GM19452 (cell line): ENCODE results near the gene DHRS7B.
A peak's percentile ranks its signal among the peaks of the same experiment; 100 is the strongest.
"Not testable (repeated sequence)": the region's sequence is repeated elsewhere in the genome, so short reads cannot be mapped to it uniquely, and the experiment has no call there.

Experiments
- ATAC-seq: cut with Tn5 transposase; IDR thresholded peaks from one replicate; pipeline ENCODE4 v1.9.1; 2021; ENCODE audit not compliant: unreplicated experiment

The DHRS7B gene

DNA sequence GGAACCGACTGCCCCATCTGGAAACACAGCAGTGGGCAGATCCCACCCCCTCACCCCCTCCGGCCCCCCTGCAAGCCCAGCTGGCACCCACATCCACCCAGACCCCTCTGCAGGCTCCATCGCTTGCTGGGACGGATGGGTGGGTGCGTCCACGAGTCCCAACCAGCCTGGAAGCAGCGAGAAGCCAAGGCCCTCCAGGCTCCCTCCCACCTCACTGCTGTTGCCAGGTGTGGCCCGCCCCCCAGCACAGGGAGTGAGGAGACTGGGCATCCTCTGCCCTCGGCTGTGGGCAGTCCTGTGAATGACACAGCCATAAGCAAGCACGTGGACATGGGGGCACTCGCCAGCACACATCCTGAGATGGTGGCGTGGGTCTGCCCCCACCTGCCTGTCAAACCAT lies 75.7 kb downstream of the DHRS7B start:
- ATAC-seq: no peak

DNA sequence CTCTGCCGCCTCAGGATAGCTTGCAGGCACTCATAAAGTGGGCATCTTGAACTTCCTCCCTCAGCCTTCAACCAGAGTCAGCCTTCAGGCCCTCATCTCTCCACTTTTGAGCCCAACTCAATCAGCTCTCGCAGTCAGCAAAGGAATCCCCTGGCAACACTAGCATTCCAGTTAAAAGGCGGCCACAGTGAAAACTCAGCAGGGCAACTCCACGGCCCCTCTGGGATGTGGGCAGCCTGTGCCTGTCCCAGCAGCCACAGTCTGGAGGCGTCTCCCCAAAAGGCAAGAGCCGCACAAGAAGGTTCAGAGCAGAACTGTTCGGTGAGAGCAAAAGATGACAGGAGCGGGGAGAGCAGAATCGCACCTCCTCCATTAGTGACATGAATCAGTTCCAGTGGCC lies 78.2 kb downstream of the DHRS7B start:
- no peak for ATAC-seq

DNA sequence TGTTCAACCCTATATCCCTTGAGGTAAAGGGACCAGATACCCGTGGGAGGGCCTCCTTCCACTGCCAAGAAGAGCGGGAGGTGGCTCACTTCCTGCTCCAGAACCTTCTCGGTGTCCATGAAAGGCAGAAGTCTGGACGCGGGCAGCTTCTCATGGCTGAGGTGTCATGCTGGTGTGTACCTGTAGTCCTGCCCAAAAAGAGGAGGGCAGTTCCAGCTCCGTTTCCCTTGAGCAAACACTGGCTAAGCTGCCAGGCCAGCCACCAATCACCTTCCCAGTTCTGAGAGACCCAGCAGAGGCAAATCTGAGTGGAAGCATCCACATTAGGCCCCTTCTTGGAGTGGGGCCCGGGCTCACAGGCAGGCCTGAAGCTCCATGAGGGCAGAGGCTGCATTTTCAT lies 81.6 kb downstream of the DHRS7B start:
- ATAC-seq: no peak

DNA sequence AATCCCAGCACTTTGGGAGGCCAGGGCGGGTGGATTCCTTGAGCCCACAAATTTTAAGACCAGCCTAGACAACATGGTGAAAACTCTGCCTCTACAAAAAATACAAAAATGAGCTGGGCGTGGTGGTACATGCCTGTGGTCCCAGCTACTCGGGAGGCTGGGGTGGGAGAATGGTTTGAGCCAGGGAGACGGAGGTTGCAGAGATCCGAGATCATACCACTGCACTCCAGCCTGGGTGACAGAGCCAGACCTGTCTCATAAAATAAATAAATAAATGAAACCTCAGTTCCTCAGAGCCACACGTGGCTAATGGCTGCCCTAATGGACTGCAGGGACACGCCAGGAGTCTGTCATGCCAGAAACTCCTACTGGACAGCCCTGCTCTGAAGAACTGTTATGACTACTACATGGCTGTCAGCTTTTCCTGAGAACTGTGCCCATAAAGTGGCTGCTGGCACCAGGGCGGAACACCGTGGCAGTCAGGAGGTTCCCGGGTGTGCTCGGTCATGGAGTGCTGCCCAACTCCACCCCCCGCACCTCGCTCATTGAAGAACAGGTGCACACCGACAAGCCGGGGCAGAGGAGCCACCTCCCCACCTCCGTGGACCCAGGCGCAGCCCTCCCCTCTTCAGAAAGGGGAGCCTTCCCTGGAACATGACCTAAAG lies 82.9 kb downstream of the DHRS7B start:
- no peak for ATAC-seq

DNA sequence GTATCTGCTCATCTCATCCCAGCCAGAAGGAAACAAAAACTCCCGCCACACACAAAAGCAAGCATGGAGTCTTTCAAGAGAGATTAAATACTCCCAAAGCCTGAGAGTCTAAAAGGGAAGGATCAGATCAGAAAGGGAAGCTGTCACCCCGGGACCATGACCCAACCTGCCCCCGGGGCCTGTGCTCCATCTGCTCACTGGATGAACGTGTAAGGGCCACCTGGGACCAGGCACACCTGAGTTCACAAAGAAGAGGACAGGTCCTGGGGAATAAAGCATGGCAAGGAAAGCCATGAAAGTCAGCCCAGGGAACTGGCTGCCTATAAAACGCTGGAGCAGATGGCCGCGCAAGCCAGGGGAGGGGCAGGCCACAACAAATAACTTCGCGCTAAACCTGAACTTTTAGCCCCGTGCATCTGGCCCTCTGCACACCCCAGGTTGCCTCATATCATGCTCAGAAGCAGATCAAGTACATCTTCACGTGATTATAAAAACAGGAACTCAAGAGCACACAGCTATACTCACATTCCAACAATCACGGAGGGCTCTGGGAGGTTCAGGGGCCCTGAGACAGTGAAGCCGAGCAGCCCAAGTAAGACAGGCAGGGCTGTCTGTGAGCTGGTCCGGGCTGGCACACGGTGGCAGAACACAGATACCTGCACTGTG lies 83.8 kb downstream of the DHRS7B start:
- ATAC-seq: no peak

DNA sequence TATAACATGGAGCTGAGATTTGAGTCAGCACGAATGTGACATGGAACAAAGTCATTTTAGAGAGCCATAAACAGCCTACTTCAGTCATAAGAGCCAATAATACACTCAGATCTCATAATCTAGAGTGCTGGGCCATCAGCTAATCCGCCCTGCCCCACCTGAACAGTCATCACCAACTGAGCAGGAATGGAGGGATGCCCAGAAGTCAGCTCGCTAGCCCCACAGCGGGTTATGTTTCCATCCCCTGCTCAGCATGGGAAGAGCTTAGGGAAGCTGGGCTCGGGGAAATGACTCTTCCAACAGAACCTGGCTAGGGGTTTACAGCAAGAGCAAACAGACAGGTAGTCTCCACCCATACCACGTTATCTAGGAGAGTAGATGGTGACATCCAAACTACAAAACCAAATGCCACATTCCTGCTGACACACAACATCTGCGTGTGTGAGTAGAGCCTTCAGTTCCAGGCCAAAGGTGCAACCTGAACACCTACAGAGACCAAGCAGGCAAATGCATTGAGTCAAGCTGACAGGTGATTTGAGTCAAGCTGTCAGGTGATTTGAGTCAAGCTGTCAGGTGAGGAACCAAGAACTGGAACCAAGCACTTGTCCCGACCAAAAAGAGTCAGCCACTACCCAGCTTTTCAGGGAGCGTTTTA lies 85.2 kb downstream of the DHRS7B start:
- no peak for ATAC-seq

DNA sequence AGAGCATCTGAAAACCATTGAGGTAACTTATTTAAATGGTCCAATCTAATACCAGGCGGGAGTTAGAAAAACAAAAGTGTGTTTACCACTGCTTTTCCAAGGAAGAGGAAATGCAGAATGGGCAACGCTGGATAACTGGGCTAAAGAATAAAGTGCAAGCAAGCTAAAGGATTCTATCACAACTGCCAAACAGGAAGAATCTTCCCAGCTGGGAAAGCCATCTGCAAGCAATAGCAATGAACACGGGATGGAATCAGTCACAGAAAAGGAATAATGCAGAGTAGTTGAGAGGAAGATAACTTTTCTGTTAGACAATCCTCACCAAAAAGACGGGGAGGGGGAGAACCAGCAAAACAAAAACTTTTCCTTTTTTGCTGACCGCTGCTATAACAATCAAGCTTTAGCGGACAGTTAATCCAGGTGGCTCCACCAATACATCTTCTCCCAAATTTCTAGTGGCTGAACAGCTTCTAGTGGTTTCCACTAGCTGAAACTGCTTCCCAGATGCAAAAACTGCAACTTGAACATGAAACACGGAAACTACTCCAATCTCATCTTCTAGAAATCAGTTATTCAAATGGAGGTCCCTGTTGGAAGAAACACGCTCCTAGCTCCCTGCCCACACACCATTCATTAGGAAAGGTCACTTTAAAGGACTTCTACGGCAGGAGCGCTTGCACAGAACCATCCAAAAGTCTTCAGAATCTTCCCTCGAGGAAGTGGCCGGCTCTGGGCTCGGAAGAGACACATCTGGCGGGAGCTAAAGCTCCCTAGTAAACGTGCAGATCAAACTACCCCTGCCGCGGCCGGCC lies 86.3 kb downstream of the DHRS7B start:
- ATAC-seq: no peak

DNA sequence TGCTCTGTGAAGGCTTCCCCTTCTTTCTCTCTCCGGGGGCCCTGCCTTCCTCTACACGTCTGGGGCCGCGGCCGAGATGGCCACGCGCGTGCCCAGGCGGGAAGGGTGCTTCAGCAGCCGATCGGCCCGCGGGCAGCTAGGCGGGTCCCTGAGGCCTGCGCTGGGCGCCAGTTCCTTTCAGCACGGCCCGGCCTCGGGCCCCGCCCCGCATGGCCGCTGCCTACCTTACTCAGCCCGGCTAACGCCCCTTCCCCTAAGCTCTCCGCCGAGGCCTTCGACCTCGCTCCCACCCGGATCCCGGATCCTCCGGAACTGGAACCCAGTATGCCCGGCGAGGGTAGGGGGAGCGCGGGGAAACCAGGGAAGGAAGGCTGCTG lies 86.9 kb downstream of the DHRS7B start:
- ATAC-seq: peak; percentile 9

DNA sequence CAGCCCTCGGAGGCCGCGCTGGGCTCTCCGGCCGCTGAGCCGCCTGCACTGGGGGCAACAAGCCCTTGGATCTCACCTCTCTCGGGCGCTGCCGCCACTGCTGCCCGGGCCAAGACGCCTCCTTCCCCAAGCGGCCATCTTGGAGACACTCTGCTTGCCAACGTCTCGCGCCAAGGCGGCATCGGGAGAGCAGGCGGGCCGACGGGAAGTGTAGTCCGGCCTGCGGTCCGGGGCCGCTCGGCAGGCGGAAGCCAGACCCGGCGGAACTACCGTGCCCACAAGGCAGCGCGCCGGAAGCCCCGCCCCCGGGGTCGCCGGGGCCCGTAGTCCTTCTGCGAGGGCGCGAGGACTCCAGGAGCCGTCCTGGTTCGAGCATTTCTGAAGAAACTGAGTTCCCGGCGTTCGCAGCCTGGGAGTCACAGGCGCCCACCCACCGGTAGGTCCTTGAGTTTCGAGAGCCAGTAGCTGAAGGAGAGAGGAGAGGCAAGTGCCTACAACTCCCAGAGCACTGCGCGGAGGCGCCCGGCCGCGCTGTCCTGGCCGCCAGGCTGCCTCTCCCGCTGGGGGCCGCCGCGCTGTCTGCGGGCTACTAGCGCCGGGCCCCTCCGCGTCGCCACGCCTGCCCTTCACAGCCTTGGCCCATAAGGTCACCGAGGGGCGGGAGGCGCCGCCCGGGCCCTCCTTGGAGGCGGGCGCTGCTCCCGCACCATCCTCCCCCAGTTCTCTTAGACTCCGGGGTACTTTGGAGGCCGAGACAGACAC lies 87.4 kb downstream of the DHRS7B start, which contains the start of gene TMEM11:
Gene TMEM11, minus strand, starts transcription at position 147 of the 762 bp plus-strand sequence. Its CDS starts 9 bp downstream, at position 138.
- ATAC-seq: peak; percentile 89

DNA sequence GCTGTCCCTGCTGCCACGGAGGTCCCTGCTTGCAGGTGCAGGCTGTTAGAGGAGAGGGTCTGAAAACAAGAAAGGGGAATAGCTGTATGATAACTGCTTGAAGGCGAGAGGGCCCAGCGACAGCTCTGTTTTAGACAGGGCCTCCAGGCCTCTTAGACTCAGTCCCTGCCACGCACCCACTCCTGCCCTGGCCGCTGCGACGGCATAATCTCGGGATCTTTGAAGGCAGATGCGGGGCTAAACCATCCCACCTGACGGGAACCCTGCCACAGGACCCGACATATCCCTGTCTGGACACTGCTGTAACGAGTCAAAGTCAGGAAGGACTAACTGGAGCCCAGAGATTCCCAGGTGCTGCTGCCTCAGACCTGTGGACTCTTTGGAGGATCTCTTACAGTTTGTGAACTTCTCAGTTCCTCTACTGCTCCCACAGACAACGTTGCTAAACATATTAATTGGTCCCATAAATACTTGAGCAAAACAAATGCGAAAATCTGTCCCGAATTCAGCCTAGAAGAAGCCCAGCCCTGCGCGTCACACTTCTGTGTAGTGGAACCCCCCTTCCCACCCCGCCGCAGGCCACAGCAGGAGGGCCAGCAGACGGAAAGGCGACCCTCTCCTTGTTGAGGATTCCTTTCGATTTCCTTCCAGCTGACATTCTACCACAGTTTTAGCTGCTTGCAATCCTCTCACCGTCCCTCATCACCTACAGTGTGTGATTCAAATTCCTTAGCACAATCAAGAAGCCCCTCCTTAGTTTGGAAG lies 88.2 kb downstream of the DHRS7B start:
- peak; percentile 13 for ATAC-seq

DNA sequence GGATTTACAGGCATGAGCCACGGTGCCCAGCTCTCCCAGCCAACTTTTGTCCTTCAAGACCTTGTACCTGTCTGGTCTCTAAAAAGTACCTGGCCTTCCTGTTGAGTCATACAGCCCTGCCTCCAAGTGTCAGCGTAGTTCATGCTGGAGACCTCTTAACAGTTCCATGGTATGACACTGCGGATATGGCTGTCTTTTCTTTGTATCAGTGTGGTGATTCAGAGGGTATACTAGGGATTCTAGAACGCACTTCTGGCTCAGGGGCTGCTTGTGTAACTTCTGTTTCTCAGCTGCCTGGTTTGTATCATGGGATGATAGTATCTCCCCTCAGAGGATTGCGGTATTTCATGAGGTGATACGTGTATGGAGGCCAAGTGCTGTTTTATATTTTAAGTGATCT lies 89.2 kb downstream of the DHRS7B start:
- no peak for ATAC-seq

DNA sequence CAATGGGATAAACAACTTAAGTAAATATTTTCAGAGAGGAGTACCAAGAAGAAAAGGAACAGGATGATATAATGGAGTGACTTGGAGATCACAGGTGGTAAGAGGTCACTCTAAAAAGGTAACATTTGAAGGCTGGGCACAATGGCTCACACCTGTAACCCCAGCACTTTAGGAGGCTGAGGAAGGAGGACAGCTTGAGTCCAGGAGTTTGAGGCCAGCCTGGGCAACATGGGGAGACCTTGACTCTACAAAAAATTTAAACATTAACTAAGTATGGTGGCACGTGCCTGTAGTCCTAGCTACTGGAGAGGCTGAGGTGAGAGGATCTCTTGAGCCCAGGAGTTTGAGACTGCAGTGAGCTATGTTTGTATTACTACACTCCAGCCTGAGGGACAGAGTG lies 90.6 kb downstream of the DHRS7B start:
- no peak for ATAC-seq

DNA sequence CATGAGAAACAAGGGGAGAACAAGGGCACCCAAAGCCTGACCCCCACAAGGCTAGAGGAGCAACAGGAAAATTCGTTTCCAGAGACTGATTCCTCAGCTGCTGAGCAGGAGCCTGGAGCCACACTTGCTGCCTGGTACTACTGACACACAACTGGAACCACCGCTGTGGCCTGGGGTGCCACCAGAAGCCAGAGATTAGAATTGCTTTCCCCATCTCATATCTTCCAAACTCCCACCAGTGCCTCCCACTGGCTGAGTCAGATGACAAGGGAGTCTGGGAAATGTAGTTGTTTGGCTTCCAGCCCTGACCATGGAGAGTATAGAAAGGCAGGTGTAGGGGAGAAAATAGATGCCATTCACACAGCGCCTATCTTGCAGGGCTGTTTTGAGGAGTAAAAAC lies 91.3 kb downstream of the DHRS7B start:
- no peak for ATAC-seq

DNA sequence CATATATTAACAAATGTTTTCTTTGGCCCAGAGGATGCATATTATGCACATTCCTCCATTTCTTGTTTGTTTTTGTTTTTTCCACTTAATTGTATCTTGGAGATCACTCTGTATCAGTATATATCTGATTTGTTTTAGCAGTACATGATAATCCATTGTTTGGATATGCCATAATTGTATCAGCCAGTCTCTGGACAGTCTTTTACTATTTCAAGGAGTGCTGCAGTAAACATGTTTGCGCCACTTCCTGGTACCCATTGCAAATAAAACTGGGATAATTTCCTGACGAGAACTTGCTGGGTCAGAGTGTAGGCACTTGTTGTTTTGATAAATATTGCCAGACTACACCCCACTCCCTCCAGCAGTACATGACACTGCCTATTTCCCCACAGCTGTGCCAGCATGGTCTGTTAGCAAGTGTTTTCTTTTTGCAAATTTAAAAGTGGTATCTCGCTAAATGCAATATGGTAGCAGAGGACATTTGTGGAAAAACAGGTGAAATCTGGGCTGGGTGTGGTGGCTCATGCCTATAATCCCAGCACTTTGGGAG lies 92.1 kb downstream of the DHRS7B start:
- ATAC-seq: no peak

DNA sequence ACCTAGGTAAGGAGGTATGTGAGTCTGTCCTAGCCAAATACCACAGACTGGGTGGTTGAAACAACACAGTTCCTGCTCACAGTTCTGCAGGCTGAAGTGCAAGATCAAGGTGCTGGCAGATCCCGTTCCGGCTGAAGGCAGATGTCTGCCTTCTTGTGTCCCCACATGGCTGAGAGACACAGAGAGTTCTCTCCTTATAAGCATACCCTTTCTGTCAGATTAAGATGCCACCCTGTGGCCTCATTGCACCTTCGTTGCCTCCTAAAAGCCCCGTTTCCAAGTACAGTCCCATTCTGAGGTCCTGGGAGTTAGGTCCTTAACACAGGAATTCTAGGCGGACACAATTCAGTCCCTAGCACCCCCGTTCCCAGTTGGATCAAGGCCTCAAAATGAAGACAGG lies 96.3 kb downstream of the DHRS7B start:
- ATAC-seq: no peak

DNA sequence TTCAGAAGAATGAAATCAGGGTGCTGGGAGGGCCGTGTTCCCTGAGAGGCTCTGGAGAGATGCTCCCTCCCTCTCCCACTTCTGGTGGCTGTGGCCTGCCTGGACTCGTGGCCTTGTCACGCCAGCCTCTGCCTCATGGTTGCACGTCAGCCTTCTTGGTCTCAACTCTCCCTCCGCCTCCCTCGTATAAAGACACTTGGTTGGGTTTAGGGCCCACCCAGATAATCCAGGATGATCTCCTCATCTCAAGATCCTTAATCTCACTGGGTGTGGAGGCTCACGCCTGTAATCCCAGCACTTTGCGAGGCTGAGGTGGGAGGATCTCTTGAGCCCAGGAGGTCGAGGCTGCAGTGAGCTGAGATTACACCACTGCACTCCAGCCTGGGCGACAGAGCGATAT lies 100.5 kb downstream of the DHRS7B start:
- ATAC-seq: not testable (repeated sequence)

DNA sequence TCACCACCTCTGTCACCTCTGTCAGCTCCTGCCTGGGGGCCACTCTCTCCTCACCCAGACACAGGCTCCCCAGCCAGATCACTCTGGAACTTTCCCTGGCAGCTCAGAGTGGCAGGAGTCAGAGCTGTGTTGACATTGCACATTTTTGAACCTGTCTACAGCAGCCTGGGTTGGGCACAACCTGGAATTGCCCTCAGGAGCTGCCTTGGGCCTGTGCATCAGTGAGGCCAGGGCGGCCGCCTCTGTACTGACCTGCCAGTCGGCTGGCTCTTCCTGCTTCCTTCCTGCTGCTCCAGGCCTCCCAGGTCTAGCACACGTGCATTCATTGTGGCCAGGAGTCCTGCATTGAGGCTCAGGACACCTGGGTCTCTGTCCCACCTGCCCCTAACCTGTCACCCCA lies 101.3 kb downstream of the DHRS7B start:
- no peak for ATAC-seq

DNA sequence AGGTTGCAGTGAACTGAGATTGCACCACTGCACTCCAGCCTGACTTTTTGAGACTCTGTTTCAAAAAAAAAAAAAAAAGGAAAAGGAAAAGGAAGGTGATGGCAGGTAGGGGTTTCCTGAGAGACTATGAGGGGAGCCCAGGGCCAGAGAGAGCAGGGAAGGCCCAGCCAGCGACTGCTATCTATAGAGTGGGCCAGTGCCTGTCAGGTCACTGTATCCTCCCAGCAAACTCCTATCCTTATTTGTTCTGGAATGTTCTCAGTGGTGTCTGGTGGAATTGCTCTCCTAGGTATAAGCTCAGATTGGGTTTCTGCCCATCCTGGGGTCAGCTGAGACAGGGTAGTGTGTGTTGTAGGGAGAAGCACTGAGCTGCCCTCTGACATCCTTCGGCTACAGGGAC lies 102.1 kb downstream of the DHRS7B start:
- no peak for ATAC-seq

DNA sequence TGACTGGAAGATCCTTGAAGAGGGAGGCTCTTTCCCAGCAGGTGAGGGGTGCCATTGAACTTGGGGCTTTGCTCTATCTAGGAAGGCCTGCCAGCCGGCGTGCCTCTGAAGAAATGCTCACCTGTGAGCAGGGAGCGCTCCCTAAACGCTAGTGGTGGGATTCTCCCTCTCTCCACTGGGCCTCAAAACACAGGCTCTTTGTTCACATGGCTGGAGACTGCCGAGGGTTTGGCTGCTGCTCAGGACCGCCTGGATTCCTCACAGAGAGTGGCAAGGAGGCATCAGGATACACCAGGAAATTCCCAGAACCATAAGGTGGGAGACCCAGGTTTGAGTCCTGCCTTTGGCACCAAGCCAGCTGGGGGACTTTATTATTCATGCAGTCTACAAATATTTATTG lies 104.8 kb downstream of the DHRS7B start:
- no peak for ATAC-seq
